Umbilical cord (tissue), 2 donors: ENCODE results near the gene PIGS. TPM values are rescaled to one million over a fixed set of nuclear protein-coding genes. Genes with fewer than 3 reads are reported as not detected.
"Not testable (repeated sequence)": the region's sequence is repeated elsewhere in the genome, so short reads cannot be mapped to it uniquely, and the experiment has no call there.

Source experiments
- DNase-seq: peaks from one replicate; pipeline ENCODE4 v3.0.0-alpha.2; 2015; ENCODE audit warnings: low spot score
- total RNA-seq: library from RNA; depleted of rRNA; stranded (reverse); fragments of >200 nt; gene quantifications from one replicate; pipeline ENCODE4 v1.2.3, GENCODE V29; 2014; ENCODE audit warnings: low replicate concordance; ENCODE audit not compliant: insufficient read depth

The PIGS gene
- total RNA-seq, result 14.2 TPM

DNA sequence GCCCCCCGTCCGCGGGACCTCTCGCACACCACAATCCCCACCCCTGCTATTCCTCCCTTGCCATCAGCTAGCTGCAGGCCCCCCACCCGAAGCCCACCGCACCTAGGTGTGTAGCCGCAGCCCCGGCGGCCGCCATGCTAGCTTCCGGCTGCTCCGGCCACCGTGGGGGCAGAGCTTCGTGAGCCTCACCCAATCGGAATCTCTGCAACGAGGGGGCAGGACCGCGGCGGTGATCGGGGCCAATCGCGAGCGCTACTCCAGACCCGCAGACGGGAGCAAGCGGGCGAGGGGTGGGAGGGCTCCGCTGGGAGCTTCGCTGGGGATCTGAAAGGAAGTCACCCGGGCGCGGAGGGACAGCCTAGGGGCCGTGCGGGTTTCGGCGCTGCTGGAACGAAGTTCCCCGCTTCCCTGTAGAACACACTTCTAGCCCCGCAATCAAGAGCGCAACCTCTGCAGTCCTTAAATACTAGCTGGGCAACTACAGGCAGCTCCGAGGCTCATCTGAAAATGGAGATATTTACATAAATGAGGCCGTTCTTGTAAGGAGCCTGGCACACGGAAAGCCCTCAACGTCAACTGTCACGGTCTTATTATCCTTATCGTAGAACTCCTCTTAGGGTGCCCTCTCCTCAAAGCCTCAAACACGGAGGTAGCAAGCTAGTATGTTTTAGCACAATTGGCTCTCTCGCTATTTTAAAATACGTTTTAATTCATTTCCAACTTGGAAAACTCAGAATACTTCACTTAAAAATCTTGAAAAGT is at the start of gene PIGS:
Gene PIGS (minus strand): TSS at position 164 of the 762 bp plus-strand sequence. CDS start 28 bp downstream, at position 136.
- DNase-seq, result peak; percentile 95

DNA sequence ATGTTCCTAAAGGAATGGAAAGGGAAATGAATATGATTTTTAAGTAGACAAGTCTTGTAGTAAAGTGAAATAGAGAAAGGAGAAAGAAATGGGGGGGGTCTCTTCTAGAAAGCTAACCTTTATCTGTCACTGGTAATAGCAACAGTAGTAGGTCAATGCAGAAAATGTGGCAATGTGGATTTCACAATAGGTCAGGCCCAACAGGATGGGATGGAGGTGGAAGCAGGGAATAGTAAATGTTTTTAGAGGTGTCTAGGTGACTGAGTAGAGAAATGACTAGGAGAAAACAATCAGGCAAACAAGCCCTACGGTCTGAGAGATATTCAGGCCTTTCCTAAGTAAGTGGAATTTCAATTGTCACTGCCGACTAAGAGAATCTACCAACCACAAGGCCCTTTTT is 48.7 kb upstream of the PIGS start:
- DNase-seq, result no peak

DNA sequence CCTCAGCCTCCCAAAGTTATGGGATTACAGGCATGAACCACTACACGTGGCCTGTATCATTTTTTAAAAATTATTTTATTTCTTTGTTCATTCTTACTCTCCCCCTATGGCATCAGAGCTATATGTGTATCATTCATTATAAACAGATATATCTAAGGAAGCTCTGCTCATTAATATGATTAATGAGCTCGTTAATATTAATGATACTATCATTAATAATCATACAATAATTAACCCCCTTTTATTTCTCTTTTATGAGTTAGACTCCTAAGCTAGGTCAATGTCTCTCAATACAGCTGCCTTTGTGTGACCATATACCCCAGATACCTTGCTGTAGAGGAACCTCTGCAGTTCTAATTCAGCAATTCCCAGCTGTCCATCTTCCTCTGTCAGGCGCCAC is 47.1 kb upstream of the PIGS start:
- DNase-seq, result no peak

DNA sequence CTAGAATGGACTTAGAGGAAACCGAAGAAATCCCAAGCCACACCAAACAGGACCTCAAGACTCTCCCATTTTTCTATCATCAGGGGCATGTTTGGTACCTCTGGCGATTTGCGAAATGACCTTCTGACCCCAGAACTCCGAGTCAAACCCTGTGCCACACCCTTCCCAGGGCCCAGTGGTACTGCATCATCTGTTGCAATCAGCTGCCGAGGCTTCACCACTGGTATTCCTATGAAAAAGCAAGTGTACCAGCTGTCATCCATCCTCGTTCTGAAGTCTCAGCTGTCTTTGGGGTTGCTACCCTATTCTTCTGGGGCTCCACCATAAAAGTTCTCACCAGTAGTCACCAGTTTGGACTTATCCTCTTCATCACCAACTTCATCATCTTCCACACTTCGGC is 45.0 kb upstream of the PIGS start:
- no peak for DNase-seq

DNA sequence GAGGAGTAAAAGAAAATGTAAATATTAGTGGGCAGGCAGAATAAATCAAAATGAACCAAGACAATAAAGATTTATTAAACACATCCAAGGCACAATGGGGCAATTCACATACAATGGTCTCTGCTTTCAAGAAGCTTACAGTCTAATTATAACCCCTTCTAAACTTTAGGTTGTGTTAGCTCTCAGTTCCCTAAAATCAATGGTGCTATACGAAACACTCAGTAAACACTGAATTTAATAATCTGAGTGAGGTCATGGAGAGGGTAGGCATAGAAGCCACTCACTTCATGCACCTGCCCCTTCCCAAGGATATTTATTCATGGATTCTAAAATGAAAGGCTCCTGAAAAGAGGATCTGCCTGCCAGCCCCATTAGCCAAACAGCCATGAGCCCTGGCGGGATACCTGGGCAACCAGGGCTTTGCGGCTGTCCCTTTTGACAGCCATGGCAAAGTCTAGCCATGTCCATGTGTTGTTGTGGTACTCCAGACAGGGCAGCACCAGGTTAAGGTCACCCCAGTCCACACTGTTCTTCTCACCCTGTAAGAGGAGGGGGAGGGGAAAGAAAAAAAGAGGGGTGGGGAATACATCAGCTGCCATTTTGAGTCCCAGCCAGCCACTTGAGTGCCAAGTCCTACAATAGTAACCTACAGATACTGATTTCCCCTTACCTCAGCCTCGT is 44.1 kb upstream of the PIGS start:
- DNase-seq, result no peak

DNA sequence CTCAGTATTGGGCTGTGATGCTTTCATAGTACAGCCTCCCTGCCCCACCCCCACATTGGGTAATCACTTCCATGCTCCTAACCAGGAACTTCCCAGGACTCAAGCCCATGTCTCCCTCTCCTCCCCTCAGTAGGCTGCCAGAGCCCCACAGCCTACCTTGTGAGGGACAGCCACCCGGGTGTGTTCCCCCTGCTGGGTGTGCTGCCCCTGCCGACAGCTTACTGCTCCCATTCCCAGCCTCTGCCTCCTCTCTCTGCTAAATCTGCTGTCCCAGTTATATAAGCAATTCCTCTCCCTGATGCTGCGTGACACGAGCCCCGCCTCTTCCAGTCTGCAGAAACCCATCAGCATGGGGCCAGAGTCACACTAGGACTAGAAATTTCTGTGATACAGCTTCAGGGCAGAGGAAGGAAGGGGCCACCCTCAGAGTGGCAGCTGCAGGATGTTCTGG is 42.6 kb upstream of the PIGS start, which contains the start of gene RSKR:
Gene RSKR (minus strand): TSS at position 255 of the 451 bp plus-strand sequence. CDS start 24 bp downstream, at position 231.
- no peak for DNase-seq

DNA sequence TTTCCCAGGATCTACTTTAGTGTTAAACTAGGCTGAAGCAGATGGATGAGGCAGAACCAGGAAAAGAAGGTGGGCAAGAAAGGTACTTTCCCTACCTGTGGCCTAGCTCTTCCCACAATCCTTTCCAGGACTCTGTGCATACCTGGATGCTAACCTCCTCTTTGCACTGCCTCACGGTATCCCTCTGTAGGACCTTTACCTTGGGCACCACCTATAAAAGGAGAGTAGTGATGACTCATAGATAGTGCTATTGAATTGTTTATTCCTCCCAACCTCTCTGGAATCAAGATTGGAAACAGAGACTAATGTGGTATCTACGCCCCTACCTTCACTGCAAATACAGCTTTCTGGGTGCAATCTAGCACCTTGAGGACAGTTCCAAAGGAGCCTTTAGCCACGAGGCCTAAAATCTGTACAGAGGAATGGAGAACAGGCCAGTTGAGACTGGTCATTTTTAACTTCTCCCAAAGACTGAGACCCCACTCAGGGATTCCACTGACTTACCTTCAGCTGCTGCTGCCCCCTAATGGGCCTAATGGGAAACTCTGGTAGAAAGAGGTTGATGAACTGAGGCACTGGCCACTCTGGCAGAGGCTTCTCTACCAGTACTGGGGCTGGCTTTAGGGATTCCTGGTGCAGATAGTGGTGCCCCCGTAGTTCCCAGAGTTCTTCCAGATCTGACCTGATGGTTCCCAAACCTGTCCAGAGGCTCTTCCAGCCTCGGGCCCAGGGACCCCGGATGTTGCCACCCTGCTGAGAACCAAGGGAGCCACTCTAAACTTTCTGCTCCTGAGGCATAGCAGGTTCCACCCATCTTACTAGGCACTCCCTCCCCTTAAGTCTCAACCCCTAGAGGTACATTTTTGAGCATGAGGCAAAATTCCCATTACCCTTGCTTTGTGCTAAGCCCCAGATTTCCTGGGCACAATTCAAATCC is 41.9 kb upstream of the PIGS start:
- DNase-seq, result peak; percentile 25

DNA sequence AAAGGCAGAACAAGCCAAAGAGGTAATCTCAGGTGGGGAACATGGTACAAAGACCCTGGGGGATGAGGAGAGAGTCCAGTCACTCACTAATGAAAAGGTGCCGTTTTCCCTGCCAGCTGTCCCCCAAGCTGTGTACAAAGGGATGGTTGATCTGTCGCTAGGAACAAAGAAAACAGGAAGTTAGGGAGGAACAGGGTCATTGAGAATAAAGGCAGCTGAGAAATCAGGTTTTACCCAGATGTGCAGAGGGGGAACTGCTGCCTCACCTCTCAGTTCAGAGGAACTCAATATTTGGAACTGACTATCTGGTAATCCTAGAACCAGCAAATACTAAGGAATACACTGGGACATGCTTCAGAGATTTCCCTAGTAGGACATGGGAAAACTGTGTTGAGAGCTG is 41.2 kb upstream of the PIGS start:
- no peak for DNase-seq

DNA sequence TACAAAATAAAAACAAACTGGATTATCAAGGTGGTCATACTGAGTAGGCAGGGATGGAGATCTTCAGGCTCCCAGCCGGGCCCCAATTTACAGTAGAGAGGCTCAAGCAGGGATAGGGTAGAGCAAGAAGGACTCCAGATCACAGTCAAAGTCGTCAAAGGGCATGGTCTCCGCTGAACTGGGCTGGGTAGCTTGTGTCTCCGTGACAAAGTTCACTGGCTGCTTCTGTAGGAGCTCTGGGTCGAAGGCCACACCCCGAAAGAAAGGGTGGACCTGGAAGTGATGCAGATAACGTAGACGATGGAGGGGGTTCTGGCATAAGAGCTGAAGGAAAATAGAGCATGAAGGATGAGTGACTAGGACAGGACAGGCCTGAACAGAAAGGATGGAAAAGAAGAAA is 39.1 kb upstream of the PIGS start:
- no peak for DNase-seq

DNA sequence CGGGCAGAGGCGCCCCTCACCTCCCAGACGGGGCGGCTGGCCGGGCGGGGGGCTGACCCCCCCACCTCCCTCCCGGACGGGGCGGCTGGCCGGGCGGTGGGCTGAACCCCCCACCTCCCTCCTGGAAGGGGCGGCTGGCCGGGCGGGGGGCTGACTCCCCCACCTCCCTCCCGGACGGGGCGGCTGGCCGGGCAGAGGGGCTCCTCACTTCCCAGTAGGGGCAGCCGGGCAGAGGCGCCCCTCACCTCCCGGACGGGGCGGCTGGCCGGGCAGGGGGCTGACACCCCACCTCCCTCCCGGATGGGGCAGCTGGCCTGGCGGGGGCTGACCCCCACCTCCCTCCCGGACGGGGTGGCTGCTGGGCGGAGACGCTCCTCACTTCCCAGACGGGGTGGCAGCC is 32.7 kb upstream of the PIGS start:
- DNase-seq, result not testable (repeated sequence)

DNA sequence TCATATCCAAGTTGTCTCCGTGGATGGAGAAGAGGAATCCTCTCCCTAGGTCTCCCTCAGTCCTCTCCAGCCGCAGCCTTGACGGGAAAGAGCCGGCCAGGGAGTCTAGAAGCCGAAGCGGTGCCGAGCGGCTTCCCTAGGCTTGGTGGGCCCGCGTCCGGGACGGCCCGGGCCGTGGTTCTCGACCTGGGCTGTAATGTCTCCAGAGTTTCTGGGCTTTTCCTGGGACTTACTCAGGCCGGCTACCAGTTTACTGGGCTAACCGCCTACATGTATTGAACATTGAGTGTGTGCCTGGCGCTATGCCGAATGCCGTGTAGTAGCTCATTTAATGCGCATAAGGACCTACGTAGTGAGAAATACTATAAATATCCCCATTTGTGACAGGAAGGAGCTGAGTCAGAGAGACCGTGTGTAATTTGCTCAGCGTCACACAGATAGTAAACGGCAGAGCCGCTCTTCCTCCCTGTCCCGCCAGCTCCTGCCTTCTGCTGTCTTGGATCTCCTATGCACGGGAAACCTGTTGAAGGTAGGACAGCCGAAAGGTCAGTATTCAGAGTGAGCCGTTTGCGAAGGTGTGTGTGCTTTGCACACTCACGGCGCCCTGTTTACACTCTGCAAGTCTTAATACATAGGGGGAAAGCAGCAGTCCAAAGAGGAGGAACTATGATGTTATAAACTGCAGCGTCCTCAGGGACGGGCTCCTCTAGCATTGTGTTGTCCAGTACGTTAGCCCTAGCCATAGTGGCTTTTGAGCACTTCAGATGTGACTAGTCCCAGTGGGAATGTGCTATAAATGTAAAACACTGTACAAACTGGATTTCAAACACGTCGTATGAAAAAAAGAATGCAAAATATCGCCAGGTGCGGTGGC is 28.2 kb upstream of the PIGS start:
- peak; percentile 66 for DNase-seq

DNA sequence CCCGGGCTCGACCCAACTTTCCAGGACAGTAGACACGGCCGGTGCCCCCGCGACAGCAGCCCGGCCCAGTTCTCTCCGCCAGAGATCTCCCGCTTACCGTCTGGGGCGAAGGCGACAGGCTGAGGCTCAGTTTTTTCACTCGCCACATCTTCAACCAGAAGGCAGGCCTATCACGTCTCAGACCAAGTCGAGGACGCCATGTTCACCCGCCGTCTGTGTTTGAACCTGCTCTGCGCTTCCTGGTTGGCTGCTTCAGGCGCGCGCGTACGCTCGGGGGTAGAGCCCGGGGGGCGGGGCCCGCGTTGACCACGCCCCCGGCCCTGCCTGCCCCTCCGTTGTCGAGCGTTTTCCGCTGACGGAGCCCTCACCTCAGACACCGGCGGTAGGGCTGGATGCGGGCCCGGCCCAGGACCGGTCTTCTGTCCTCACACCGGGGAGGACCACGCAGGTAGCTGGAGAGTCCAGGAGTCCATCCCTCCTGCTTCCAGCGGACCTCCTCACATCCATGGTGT is 27.5 kb upstream of the PIGS start, which contains the start of gene SPAG5:
Gene SPAG5 (minus strand): TSS at position 227 of the 512 bp plus-strand sequence. CDS start 79 bp downstream, at position 148.
- peak; percentile 95 for DNase-seq

DNA sequence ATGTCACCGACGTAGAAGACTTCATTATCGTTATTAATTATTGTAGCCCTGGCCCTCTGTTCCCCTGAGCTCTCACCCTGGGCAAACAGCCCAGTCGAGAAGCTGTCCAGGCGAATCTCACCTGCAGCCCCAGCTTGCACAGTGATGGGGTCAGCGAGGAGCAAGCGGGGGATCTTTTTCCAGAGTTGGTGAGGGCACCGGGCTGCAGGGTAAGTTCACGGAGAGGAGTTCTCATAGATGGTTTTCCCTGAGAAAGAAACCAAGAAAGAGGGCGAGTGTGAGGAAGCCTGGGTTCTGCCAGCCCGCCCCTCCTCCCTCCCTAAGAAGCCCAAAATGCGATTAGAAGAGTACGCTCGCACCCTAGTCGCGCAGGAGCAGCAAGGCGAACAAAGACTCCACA is 27.1 kb upstream of the PIGS start:
- no peak for DNase-seq

DNA sequence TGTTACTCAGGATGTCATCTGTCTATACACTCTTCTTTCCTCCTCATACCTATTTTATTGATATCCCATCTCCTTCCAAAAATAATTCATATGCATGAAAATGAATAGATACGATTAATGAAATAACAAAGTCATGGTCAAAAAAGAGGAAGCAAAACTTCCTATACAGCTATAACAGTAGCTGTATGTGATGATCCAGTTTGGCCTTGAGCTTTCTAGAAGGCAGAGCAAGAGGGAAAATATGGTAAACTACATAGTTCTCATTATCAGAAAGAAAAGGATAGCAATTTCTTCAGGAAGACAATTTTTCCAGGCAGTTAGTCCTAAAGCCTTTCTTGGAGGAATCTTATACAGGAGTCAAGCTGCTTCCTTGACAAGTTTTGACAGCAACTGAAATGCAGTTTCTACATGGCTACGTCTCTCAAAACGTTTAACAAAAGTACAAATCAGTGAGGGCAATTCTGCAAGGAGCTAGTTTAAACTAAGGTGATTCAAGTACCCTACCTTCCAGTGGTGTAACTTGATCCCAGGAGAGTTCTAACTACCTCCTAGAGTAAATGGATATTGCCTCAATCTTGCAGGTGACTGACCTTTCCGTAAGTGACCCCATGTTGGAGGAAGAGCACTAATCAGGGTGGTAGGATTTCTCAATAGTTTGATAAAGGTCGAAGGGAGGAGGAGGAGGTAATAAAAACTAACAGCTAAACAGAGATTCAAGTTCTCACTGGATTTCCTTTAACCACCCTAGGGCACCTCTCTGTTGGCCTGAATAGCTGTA is 26.5 kb upstream of the PIGS start:
- DNase-seq, result no peak

DNA sequence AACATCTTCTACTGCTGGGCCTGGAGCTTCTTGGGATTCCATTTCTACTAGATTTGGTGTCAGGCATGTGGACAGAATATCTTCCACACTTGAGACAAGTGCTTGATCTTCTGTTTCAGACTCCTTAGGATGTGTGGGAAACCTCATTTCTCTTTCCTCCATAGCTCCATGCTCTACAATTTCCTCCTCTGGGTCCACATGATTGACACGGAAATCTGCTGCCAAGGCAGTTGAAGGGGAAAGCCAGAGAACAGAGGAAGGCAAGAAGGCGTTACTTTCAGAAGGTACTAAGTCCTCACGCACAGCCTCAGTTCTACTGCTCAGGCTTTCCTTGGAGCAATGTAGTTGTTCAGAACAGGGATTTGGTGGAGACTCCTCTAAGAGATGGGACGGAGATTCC is 20.9 kb upstream of the PIGS start:
- DNase-seq, result no peak

DNA sequence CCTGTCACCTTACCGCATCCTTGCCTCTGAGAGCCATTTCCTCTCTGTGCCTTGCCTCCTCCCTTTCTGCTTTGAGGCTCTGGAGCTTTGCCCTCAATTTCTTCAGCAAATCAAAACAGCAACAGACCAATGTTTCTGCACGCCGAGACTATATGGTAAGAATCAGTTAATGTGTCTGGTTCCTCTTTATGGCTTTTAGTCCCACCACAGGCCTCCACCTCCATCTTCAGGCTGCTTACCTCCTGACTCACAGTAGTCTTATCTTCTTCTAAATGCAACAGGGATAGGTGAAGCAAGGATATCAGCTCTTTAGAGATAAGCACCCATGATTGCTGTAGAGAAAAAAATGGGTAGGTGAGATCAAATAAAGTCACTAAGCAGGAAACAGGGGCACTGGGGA is 14.5 kb upstream of the PIGS start:
- DNase-seq, result no peak

DNA sequence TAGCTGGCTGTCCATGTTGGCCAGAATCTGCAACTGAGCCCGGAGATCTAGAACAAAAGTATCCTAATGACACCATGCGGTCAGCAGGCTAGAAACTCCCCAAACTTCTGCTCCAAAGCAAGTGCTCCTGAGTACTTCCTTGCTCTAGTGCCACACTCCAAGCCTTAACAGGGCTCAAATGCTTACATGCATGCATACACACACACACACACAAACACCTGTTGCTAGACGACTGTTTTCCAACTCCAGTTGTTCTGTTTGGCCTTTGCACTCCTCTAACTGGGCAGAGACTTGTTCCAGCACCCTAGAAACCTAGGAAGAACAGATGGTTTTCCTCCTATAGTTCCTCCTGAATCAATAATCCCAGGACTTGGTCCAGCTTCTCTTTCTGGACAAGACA is 13.1 kb upstream of the PIGS start:
- no peak for DNase-seq

DNA sequence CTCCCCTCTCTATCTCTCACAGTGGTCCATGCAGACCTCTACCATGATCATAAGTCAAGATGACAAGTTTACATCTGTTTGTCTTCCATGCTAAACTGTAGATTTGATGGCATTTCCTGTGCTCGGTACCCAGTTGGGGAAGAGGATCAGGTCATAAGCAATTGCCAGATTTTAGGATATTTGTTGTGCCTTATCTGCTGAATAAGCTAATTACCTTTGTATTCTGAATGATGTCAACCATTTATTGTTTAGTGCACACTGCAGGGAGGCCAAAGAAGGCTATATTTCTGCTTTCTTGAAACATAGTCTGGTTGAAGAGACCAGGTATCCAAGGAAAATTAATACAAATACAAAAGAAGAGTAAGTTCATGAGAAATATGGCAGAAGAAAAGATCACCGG is 11.2 kb upstream of the PIGS start:
- DNase-seq, result no peak

DNA sequence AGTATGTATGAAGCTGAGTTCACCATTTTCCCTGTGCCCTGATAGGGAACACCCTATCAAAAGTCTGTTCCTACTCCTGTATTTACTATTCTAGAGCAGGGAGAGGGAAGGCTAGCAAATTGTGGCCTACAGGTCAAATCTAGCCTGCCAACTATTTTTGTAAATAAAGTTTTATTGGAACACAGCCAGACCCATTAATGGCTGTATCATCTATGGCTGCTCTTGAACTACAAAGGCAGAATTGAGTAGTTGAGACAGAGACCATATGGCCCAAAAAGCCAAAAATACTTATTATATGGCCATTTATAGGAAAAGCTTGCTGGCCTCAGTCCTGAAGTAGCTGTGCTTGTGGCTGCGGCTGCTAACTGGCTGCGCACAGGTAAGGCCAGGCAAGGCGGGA is 9.6 kb upstream of the PIGS start:
- no peak for DNase-seq

DNA sequence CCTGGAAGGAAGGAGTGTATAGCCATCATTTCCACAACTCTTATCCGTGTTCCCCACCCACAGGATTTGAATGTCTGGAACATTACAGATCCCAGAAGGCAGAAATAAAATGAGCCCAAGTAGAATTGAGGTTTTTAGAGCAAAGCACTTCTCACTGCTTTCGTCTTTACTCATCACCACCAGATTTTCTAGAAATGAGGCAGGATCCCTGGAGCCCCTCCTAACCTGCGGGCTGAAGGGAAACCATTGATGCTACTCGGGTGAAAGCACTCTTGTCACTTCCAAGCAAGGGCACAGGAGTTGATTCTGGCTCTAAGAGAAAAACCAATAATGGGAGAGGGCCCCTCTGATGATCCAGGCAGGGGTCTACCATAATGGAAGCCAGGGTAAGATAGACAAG is 8.2 kb upstream of the PIGS start:
- DNase-seq, result no peak
